Neural progenitor cell (in vitro differentiated cells): Measurements from ENCODE around the gene CBLIF. TPM values are rescaled to one million over a fixed set of nuclear protein-coding genes. Genes with fewer than 3 reads are reported as not detected.

Experiments
- DNase-seq: peaks from one replicate; pipeline ENCODE4 v3.0.0-alpha.2; 2016; ENCODE audit warnings: low spot score
- H2AFZ ChIP-seq: fragments of 200-600 bp; sonication (generic); replicated peaks from 2 replicates; pipeline ENCODE4 v1.6.1; 2016; ENCODE audit warnings: antibody characterized with exemption
- H3F3A ChIP-seq: fragments of 200-600 bp; sonication (generic); 2 replicates; pipeline ENCODE4 v1.6.1; 2016; ENCODE audit warnings: antibody characterized with exemption, low read depth
- H3K27ac ChIP-seq: fragments of 200-600 bp; sonication (generic); 2 replicates; pipeline ENCODE4 v1.5.1; 2016; ENCODE audit warnings: mild to moderate bottlenecking
- H3K27me3 ChIP-seq: fragments of 200-600 bp; sonication (generic); 2 replicates; pipeline ENCODE4 v1.6.1; 2016; ENCODE audit warnings: mild to moderate bottlenecking, moderate library complexity
- H3K36me3 ChIP-seq: fragments of 200-600 bp; sonication (generic); 2 replicates; pipeline ENCODE4 v1.5.1; 2016
- H3K4me1 ChIP-seq: fragments of 200-600 bp; sonication (generic); 2 replicates; pipeline ENCODE4 v1.6.1; 2016; ENCODE audit warnings: mixed run types
- H3K4me2 ChIP-seq: fragments of 200-600 bp; sonication (generic); 2 replicates; pipeline ENCODE4 v1.6.1; 2016
- H3K4me3 ChIP-seq: fragments of 200-600 bp; sonication (generic); 2 replicates; pipeline ENCODE4 v1.5.1; 2016
- H3K79me2 ChIP-seq: fragments of 200-600 bp; sonication (generic); 2 replicates; pipeline ENCODE4 v1.6.1; 2016; ENCODE audit warnings: low read depth
- H3K9ac ChIP-seq: fragments of 200-600 bp; sonication (generic); 2 replicates; pipeline ENCODE4 v1.6.1; 2016
- H3K9me3 ChIP-seq: fragments of 200-600 bp; sonication (generic); 2 replicates; pipeline ENCODE4 v1.5.1; 2016; ENCODE audit warnings: low read depth
- H4K20me1 ChIP-seq: fragments of 200-600 bp; sonication (generic); 2 replicates; pipeline ENCODE4 v1.6.1; 2016; ENCODE audit warnings: low read depth
- H3K27ac Mint-ChIP-seq: 3 replicates; pipeline ENCODE4 v1.8.0; 2021; ENCODE audit warnings: mixed read lengths
- H3K27me3 Mint-ChIP-seq: 2 replicates; pipeline ENCODE4 v1.8.0; 2022; ENCODE audit warnings: low read depth, mild to moderate bottlenecking, inconsistent platforms, moderate library complexity, mixed read lengths; ENCODE audit not compliant: insufficient read depth
- H3K36me3 Mint-ChIP-seq: 3 replicates; pipeline ENCODE4 v1.8.0; 2021; ENCODE audit warnings: mixed read lengths
- H3K4me1 Mint-ChIP-seq: 3 replicates; pipeline ENCODE4 v1.8.0; 2021; ENCODE audit warnings: mixed read lengths
- H3K4me3 Mint-ChIP-seq: 3 replicates; pipeline ENCODE4 v1.8.0; 2021; ENCODE audit warnings: mild to moderate bottlenecking, moderate library complexity, mixed read lengths
- H3K9me3 Mint-ChIP-seq: 3 replicates; pipeline ENCODE4 v1.8.0; 2020; ENCODE audit warnings: mixed read lengths
- EZH2 ChIP-seq: fragments of 200-600 bp; sonication (generic); IDR thresholded peaks from 2 replicates; pipeline ENCODE4 v1.6.1; 2017; ENCODE audit warnings: antibody characterized with exemption, mild to moderate bottlenecking, moderate library complexity
- EZH2phosphoT487 ChIP-seq: fragments of 200-600 bp; sonication (generic); IDR thresholded peaks from 2 replicates; pipeline ENCODE4 v1.6.1; 2017; ENCODE audit warnings: antibody characterized with exemption
- total RNA-seq: library from RNA; depleted of rRNA; stranded (reverse); fragments of >200 nt; gene quantifications from 2 replicates; pipeline ENCODE4 v1.2.3, GENCODE V29; 2015; ENCODE audit warnings: low replicate concordance
- TF ChIP-seq, protein P1 (sequence below): fragments of 200-600 bp; sonication (generic); IDR thresholded peaks from 2 replicates; pipeline ENCODE4 v1.5.1; 2017; ENCODE audit warnings: antibody characterized with exemption, mild to moderate bottlenecking

Gene CBLIF
- total RNA-seq, 1 donor from 2014 or later: not detected

DNA sequence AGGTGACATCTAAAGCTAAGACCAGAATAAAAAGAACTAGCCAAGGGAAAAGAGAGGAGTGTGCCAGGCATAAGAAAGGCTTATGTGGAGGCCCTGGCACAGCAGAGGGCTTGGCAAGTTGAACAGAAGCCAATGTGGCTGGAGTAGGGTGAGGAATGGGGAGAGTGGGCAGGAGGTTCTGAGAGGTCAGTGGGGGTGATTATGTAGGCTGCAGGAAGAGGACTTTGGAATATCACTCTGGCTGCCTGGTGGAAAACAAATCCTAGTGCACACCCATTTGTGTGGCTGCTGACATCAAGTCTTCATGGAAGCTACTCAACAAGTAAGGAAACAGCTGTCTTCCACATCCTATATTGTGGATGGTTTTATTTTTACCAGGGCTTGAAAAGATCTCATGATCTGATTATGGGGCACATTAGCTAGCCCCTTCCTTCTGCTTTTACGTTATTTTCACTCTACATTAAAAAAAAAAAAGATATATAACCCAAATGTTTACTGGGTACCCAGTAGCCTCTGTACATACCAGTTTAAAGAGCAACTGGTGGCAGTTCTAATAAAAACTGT lies 38.2 kb downstream of the CBLIF start:
- peaks cover 8% of the 10 kb centered on the region for H3F3A ChIP-seq
- Mint-ChIP-seq H3K9me3 (no peaks in the 10 kb centered on the region), H3K27ac (no peak overlapping the region), H3K36me3 (peaks cover 10% of the 10 kb centered on the region), H3K27me3 (no peaks in the 10 kb centered on the region), H3K4me1 (peaks cover 17% of the 10 kb centered on the region), H3K4me3 (peak overlapping the region; percentile 2)
- peaks cover 17% of the 10 kb centered on the region for H3K79me2 ChIP-seq
- no peaks in the 10 kb centered on the region for H3K36me3 ChIP-seq
- H3K27me3 ChIP-seq: no peaks in the 10 kb centered on the region
- DNase-seq: no peak
- TF ChIP-seq EZH2 (no peak), EZH2phosphoT487 (no peak)
- TF ChIP-seq, protein P1, sequence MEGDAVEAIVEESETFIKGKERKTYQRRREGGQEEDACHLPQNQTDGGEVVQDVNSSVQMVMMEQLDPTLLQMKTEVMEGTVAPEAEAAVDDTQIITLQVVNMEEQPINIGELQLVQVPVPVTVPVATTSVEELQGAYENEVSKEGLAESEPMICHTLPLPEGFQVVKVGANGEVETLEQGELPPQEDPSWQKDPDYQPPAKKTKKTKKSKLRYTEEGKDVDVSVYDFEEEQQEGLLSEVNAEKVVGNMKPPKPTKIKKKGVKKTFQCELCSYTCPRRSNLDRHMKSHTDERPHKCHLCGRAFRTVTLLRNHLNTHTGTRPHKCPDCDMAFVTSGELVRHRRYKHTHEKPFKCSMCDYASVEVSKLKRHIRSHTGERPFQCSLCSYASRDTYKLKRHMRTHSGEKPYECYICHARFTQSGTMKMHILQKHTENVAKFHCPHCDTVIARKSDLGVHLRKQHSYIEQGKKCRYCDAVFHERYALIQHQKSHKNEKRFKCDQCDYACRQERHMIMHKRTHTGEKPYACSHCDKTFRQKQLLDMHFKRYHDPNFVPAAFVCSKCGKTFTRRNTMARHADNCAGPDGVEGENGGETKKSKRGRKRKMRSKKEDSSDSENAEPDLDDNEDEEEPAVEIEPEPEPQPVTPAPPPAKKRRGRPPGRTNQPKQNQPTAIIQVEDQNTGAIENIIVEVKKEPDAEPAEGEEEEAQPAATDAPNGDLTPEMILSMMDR: no peak
- H3K9ac ChIP-seq: no peak overlapping the region
- no peak overlapping the region for H3K4me3 ChIP-seq
- H3K4me1 ChIP-seq: peaks cover 8% of the 10 kb centered on the region
- H3K27ac ChIP-seq: no peak overlapping the region
- H3K9me3 ChIP-seq: no peaks in the 10 kb centered on the region
- H3K4me2 ChIP-seq: no peak overlapping the region
- no peak overlapping the region for H2AFZ ChIP-seq
- peaks cover 3% of the 10 kb centered on the region for H4K20me1 ChIP-seq

- Histone ChIP-seq H3K79me2 (peaks cover 6% of the 10 kb centered on the region), H3K4me1 (peaks cover 7% of the 10 kb centered on the region), H3K4me3 (no peak overlapping the region), H3K27ac (no peak overlapping the region), H2AFZ (no peak overlapping the region), H3K4me2 (no peak overlapping the region), H4K20me1 (peaks cover 6% of the 10 kb centered on the region), H3K9me3 (no peaks in the 10 kb centered on the region), H3K9ac (no peak overlapping the region), H3K27me3 (no peaks in the 10 kb centered on the region), H3F3A (peaks cover 11% of the 10 kb centered on the region), H3K36me3 (no peaks in the 10 kb centered on the region)
- TF ChIP-seq EZH2 (no peak), EZH2phosphoT487 (no peak)
- TF ChIP-seq, protein P1: no peak
- no peak overlapping the region for H3K4me3 Mint-ChIP-seq
- H3K27ac Mint-ChIP-seq: no peak overlapping the region
- no peaks in the 10 kb centered on the region for H3K9me3 Mint-ChIP-seq
- DNase-seq: no peak
- H3K36me3 Mint-ChIP-seq: peaks cover 10% of the 10 kb centered on the region
- no peaks in the 10 kb centered on the region for H3K27me3 Mint-ChIP-seq
- peaks cover 5% of the 10 kb centered on the region for H3K4me1 Mint-ChIP-seq
These were observed 41.2 kb downstream of the CBLIF start for GRCh38 chr11:59804061-59804460.

- Mint-ChIP-seq H3K36me3 (peaks cover 8% of the 10 kb centered on the region), H3K27me3 (no peaks in the 10 kb centered on the region), H3K4me3 (no peak overlapping the region), H3K9me3 (no peaks in the 10 kb centered on the region), H3K4me1 (peaks cover 5% of the 10 kb centered on the region), H3K27ac (no peak overlapping the region)
- Histone ChIP-seq H3K27me3 (no peaks in the 10 kb centered on the region), H3K9me3 (no peaks in the 10 kb centered on the region), H3K9ac (no peak overlapping the region), H2AFZ (no peak overlapping the region), H4K20me1 (peaks cover 6% of the 10 kb centered on the region), H3K36me3 (no peaks in the 10 kb centered on the region), H3F3A (peaks cover 11% of the 10 kb centered on the region), H3K4me1 (peaks cover 7% of the 10 kb centered on the region), H3K4me2 (no peak overlapping the region), H3K27ac (no peak overlapping the region), H3K4me3 (no peak overlapping the region), H3K79me2 (no peaks in the 10 kb centered on the region)
- peak; percentile 45 for DNase-seq
- TF ChIP-seq, protein P1: peak; percentile 69
- no peak for TF ChIP-seq EZH2
These were observed 42.6 kb downstream of the CBLIF start for GRCh38 chr11:59802639-59803176.
